Measurements from ENCODE around the gene TFEB. TPM values are rescaled to one million over a fixed set of nuclear protein-coding genes. Genes with fewer than 3 reads are reported as not detected.

TFEB gene
- total and polyA plus RNA-seq, 2 of the 8 experiments (the other 6 are each of a cell fraction or from before 2014, with no cell fraction given): 2.3 to 6.7 TPM

- TF ChIP-seq CHD2 (IDR thresholded peaks at IDR 0.05; ENCODE audit: low read length) (no peak), NRF1 (IDR thresholded peaks at IDR 0.05; ENCODE audit: low read depth, low read length) (no peak), SAP30 (IDR thresholded peaks at IDR 0.05; ENCODE audit: insufficient read depth, insufficient replicate concordance, low read length) (no peak), ATF3 (IDR thresholded peaks at IDR 0.05; ENCODE audit: insufficient read depth, low read depth, low read length) (no peak), SP2 (IDR thresholded peaks at IDR 0.05; ENCODE audit: low read length) (no peak)
These were observed 37.3 kb downstream of the TFEB start (continued) for GRCh38 chr6:41697861-41698781.
